Kidney epithelial cell (primary cell): ENCODE data around the gene ITPKC. TPM values are rescaled to one million over a fixed set of nuclear protein-coding genes. Genes with fewer than 3 reads are reported as not detected.
A peak's percentile ranks its signal among the peaks of the same experiment; 100 is the strongest.

Experiments
- DNase-seq: peaks from one replicate; pipeline ENCODE4 v3.0.0-alpha.2; 2010; ENCODE audit warnings: low read depth
- H3K27me3 ChIP-seq: 2 replicates; pipeline ENCODE4 v1.6.0; 2011; ENCODE audit warnings: low read length; ENCODE audit not compliant: control insufficient read depth, insufficient read depth
- H3K36me3 ChIP-seq: 2 replicates; pipeline ENCODE4 v1.5.1; 2011; ENCODE audit warnings: low read length; ENCODE audit not compliant: control insufficient read depth, insufficient read depth
- H3K4me3 ChIP-seq: 2 replicates; pipeline ENCODE4 v1.5.1; 2011; ENCODE audit warnings: low read depth, mild to moderate bottlenecking, control low read depth, low read length
- CTCF ChIP-seq: IDR thresholded peaks from 2 replicates; pipeline ENCODE4 v1.5.1; 2011; ENCODE audit warnings: mild to moderate bottlenecking, moderate library complexity, low read length, control low read depth, inconsistent platforms; ENCODE audit not compliant: insufficient read depth, poor library complexity, severe bottlenecking
- total RNA-seq: library from RNA; depleted of rRNA; stranded (reverse); fragments of >200 nt; gene quantifications from 2 replicates; pipeline ENCODE4 v1.2.3, GENCODE V29; 2015

The ITPKC gene
- total RNA-seq, 1 donor from 2014 or later, result 25.8 TPM

- Histone ChIP-seq H3K27me3 (no peaks in the 10 kb centered on the region), H3K36me3 (no peaks in the 10 kb centered on the region), H3K4me3 (no peak overlapping the region)
- no peak for TF ChIP-seq CTCF
- peak; percentile 32 for DNase-seq
Observed at GRCh38 chr19:40745402-40745780, 28.5 kb downstream of the ITPKC start.

DNA sequence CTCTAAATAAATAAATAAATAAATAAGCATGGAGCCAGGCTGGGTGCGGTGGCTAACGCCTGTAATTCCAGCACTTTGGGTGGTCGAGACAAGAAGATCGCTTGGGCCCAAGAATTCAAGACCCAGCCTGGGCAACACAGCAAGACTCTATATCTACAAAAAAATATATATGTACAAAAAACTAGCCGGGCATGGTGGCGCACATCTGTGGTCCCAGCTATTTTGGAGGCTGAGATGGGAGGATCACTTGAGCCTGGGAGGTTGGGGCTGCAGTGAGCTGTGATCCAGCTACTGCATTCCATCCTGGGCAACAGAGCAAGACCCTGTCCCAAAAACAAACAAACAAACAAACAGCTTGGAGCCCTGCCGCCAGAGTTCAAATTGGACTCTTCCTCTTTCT is 30.6 kb downstream of the ITPKC start:
- no peak for DNase-seq
- Histone ChIP-seq H3K4me3 (no peak overlapping the region), H3K27me3 (no peaks in the 10 kb centered on the region), H3K36me3 (peaks cover 1% of the 10 kb centered on the region)
- TF ChIP-seq CTCF, result no peak

- no peak for TF ChIP-seq CTCF
- no peaks in the 10 kb centered on the region for H3K27me3 ChIP-seq
- H3K36me3 ChIP-seq, result peaks cover 1% of the 10 kb centered on the region
- DNase-seq, result peak; percentile 96
- H3K4me3 ChIP-seq, result peak within 1 kb of the TSS; percentile 95
Observed at GRCh38 chr19:40750058-40750873, 33.4 kb downstream of the ITPKC start, which contains the start of gene ACTMAP. Gene ACTMAP, minus strand, starts transcription at chr19:40750477. Its CDS starts 674 bp downstream, at chr19:40749803.

GRCh38 chr19:40750874-40751537 is 34.1 kb downstream of the ITPKC start, which contains the start of gene SNRPA:
Gene SNRPA, plus strand, starts transcription at chr19:40751203. Its CDS starts 206 bp downstream, at chr19:40751409.
- Histone ChIP-seq H3K4me3 (peak within 1 kb of the TSS; percentile 95), H3K27me3 (no peaks in the 10 kb centered on the region), H3K36me3 (peaks cover 1% of the 10 kb centered on the region)
- no peak for TF ChIP-seq CTCF
- DNase-seq, result peak; percentile 92

GRCh38 chr19:40752257-40752781 is 35.4 kb downstream of the ITPKC start:
- TF ChIP-seq CTCF, result no peak
- Histone ChIP-seq H3K4me3 (peak overlapping the region; percentile 95), H3K36me3 (peaks cover 3% of the 10 kb centered on the region), H3K27me3 (no peaks in the 10 kb centered on the region)
- no peak for DNase-seq
